Gastroesophageal sphincter (tissue), 4 donors: Measurements from ENCODE around the gene RAB6B. TPM values are rescaled to one million over a fixed set of nuclear protein-coding genes. Genes with fewer than 3 reads are reported as not detected.

Experiments used
- ATAC-seq: fragments of 150-250 bp; one replicate; pipeline ENCODE4 v1.9.1; 2016; ENCODE audit warnings: mild to moderate bottlenecking, moderate library complexity
- H3K27ac ChIP-seq, 4 donors: fragments of 200-600 bp; sonication (generic) in 3 of 4; 1 replicate in 3 of 4; 2 replicates in 1 of 4; pipeline ENCODE4 v1.5.1; 2016 to 2019
- H3K27me3 ChIP-seq: fragments of 200-600 bp; sonication (generic); one replicate; pipeline ENCODE4 v1.5.1; 2019
- H3K36me3 ChIP-seq, 2 donors: fragments of 200-600 bp; sonication (generic); one replicate each; pipeline ENCODE4 v1.5.1; 2019; ENCODE audit warnings: control low read depth in 1 of 2
- H3K4me1 ChIP-seq, 3 donors: fragments of 200-600 bp; sonication (generic); 1 replicate in 2 of 3; 2 replicates in 1 of 3; pipeline ENCODE4 v1.5.1; 2016 to 2019; ENCODE audit warnings: control low read depth in 2 of 3
- H3K4me3 ChIP-seq, 2 donors: fragments of 200-600 bp; sonication (generic); one replicate each; pipeline ENCODE4 v1.5.1; 2019; ENCODE audit warnings: mild to moderate bottlenecking in 1 of 2, moderate library complexity in 1 of 2
- H3K9me3 ChIP-seq, 3 donors: fragments of 200-600 bp; sonication (generic); one replicate each; pipeline ENCODE4 v1.5.1; 2017 to 2019; ENCODE audit warnings: control low read depth in 2 of 3
- EP300 ChIP-seq: sonication (generic); formaldehyde crosslinking; IDR thresholded peaks from one replicate; pipeline ENCODE4 v1.6.1; 2017; ENCODE audit warnings: antibody characterized with exemption, mild to moderate bottlenecking
- POLR2A ChIP-seq, 2 donors: fragments of 450-650 bp; IDR thresholded peaks; one replicate each; pipeline ENCODE4 v1.6.1; 2017; ENCODE audit warnings: antibody characterized with exemption in 2 of 2, mild to moderate bottlenecking in 2 of 2, moderate library complexity in 1 of 2
- POLR2AphosphoS5 ChIP-seq: sonication (generic); formaldehyde crosslinking; IDR thresholded peaks from one replicate; pipeline ENCODE4 v1.6.1; 2017; ENCODE audit warnings: antibody characterized with exemption
- WGBS, 2 donors: methylation state at CpG; one replicate each; pipeline ENCODE4 v1.1.5; 2018; ENCODE audit warnings: low coverage in 1 of 2; 5-methylcytosine and 5-hydroxymethylcytosine counted together
- total RNA-seq, 4 donors: library from RNA; depleted of rRNA; stranded (reverse); fragments of >200 nt; gene quantifications; one replicate each; pipeline ENCODE4 v1.1.0, GENCODE V29; 2016
- TF ChIP-seq, protein P1 (sequence below), 4 experiments: fragments of 200-600 bp in 2 of 4; fragments of 450-650 bp in 2 of 4; sonication (generic) in 1 of 4; IDR thresholded peaks; one replicate each; pipeline ENCODE4 v1.5.1; 2017 to 2019; ENCODE audit warnings: antibody characterized with exemption in 4 of 4, mild to moderate bottlenecking in 2 of 4, moderate library complexity in 2 of 4

Gene RAB6B
- total RNA-seq, 4 donors from 2014 or later: 5.0 to 16.1 (median 8.7) TPM

DNA sequence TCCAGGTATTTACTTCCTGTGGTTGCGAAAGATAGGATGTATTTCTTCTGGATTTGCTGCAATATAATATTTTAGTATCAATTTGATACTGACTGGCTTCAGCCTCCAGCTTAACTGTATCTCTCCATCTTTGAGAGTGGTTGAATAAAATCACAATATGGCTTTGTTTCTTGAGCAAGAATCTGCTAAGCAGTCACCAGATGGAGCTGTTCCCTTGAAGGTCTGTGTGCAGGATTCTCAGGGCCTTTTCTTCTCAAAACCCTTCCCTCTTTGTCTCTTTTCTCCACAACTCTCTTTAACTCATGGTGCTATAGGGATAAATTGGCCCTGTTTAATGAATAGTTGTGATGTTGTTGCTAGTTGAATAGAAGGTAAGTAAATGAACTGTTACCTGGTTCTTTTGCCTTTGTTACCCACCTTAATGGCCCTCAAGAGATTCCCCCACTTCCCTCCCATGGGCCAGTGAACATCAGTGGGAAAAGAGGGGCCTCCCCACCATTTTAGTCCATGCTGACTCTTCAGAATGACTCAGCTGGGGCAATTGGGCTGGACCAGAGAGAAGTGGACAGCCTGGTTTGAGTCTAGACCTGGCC lies 34.8 kb upstream of the RAB6B start:
- WGBS, 2 donors: 100% methylated on average over 1 of the region's 1 CpG; no CpG with 5 or more reads in 1 of the 2 donors
- H3K9me3 ChIP-seq: no peaks in the 10 kb centered on the region
- no peak for ATAC-seq
- peaks cover 0 to 18% (median 4%) of the 10 kb centered on the region in 3 donors for H3K4me1 ChIP-seq
- H3K4me3 ChIP-seq: no peak overlapping the region
- H3K27ac ChIP-seq: no peak overlapping the region
- TF ChIP-seq POLR2A (IDR thresholded peaks at IDR 0.05): no peak
- TF ChIP-seq, protein P1, sequence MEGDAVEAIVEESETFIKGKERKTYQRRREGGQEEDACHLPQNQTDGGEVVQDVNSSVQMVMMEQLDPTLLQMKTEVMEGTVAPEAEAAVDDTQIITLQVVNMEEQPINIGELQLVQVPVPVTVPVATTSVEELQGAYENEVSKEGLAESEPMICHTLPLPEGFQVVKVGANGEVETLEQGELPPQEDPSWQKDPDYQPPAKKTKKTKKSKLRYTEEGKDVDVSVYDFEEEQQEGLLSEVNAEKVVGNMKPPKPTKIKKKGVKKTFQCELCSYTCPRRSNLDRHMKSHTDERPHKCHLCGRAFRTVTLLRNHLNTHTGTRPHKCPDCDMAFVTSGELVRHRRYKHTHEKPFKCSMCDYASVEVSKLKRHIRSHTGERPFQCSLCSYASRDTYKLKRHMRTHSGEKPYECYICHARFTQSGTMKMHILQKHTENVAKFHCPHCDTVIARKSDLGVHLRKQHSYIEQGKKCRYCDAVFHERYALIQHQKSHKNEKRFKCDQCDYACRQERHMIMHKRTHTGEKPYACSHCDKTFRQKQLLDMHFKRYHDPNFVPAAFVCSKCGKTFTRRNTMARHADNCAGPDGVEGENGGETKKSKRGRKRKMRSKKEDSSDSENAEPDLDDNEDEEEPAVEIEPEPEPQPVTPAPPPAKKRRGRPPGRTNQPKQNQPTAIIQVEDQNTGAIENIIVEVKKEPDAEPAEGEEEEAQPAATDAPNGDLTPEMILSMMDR (IDR thresholded peaks at IDR 0.05): peak in 3 of 4 experiments; percentile 54 to 58 (median 57)
- no peaks in the 10 kb centered on the region for H3K36me3 ChIP-seq
- no peaks in the 10 kb centered on the region for H3K27me3 ChIP-seq

DNA sequence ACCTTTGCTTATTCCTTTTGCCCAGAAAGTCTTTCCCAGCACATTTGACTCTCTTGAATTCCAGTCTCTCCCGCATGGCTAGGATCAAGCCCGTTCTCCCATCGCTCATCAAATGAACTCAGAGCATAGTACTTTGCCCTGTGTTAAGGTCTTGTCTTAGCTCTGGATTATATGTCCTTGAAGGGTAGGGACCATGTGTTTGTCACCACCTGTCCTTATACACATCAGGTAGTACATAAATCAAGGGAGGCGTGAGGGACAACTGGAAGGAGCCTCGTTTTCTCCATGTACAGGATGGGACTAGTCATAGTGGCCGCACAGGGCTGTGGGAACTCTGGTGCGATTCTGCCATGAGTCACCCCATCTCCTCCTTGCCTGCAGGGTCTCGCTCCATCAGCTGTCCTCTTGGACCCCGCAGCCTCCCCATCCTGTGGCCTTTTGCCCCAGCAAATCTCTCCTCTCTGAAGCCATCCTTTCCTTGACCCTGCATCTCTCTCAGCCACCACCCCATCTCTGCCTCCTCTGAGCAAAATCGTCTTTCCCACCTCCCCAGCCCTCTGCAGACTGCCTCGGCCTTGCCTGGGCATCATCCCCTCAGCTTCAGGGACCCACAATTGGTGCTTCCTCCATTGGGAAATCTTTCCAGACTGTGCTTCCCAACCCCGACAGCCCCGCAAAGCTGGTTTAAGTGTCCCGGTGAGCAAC lies 33.4 kb upstream of the RAB6B start:
- H3K27ac ChIP-seq: no peak overlapping the region
- H3K27me3 ChIP-seq: no peaks in the 10 kb centered on the region
- WGBS, 2 donors: 82 to 90% methylated on average over 10 to 11 of the region's 14 CpGs
- H3K9me3 ChIP-seq: no peaks in the 10 kb centered on the region
- no peaks in the 10 kb centered on the region for H3K36me3 ChIP-seq
- peaks cover 0 to 18% (median 4%) of the 10 kb centered on the region in 3 donors for H3K4me1 ChIP-seq
- H3K4me3 ChIP-seq: no peak overlapping the region
- no peak for ATAC-seq
- TF ChIP-seq, protein P1 (IDR thresholded peaks at IDR 0.05): no peak
- TF ChIP-seq POLR2A (IDR thresholded peaks at IDR 0.05) (no peak), EP300 (no peak), POLR2AphosphoS5 (no peak)

DNA sequence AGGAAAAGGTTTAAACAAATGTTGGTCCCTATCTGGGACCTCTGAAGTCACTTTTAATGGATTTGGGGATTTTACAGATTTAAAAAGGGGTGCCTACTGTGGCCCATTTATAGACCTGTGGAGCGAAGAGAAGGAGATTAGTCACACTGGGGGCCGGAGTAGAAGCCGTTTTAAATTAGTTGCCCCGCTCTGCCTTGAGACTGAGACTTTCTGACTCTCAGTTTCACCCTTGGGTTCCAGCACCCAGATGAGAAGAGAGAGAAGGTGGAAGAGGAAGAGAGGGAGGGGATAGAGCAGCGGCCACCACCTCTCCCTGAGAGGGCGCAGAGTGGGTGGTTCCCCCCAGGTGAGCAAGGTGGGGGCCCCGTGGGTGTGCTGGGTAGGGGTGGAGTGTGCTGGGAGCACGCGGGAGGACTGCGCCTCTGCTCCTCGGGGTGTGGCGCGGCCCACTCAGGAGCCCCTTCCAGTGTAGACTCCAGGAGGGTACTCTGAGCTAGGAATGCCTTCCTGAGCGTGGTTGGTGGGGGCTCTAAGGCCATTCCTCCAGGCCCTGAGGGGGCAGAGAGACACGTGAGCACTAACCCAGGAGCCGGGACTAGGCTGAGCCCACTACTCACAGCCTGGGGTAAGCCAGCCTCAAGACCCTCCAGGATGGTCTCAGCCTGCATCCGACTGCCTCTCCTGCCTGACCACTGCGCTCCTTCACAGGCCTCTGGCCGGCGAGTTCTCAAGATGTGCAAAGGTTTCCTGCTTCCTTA lies 32.6 kb upstream of the RAB6B start:
- no peak for TF ChIP-seq POLR2A (IDR thresholded peaks at IDR 0.05)
- TF ChIP-seq POLR2AphosphoS5: no peak
- no peak for TF ChIP-seq EP300
- TF ChIP-seq, protein P1 (IDR thresholded peaks at IDR 0.05): no peak
- Histone ChIP-seq H3K27me3 (no peaks in the 10 kb centered on the region), H3K4me1 (peaks cover 0 to 18% (median 4%) of the 10 kb centered on the region in 3 donors), H3K9me3 (no peaks in the 10 kb centered on the region), H3K27ac (no peak overlapping the region), H3K4me3 (peak overlapping the region in 1 of 2 donors; percentile 66), H3K36me3 (no peaks in the 10 kb centered on the region)
- ATAC-seq: no peak
- 73 to 83% methylated on average over 9 to 13 of the region's 20 CpGs for WGBS, 2 donors

DNA sequence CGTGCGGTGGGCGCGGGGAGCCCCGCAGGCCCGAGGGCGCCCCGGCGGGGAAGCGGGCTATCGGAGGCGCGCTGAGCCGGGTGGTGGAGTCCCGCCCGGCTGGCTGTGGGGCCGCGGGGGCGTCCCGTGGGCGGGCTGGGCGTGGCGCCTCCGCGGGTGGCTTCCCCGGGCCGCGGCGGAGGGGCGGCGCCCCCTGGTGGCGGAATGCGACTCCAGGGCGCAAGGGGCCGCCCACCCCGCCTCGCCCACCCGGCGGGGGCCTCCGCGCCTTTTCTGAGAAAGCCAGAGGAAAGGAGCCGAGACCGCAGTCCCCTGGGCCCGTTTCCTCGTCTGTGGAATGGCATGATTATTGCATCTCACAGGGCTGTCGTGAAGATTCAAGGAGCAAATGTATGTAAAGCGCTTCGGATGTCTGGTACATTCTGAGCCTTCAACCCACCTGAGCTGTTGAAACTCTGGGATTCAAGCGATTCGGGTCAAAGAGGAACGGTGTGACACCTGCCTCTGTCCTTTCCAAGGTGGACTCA lies 31.9 kb upstream of the RAB6B start:
- Histone ChIP-seq H3K4me3 (peak overlapping the region; percentile 37 to 66), H3K4me1 (peaks cover 0 to 18% (median 4%) of the 10 kb centered on the region in 3 donors), H3K36me3 (no peaks in the 10 kb centered on the region), H3K27me3 (no peaks in the 10 kb centered on the region), H3K9me3 (no peaks in the 10 kb centered on the region), H3K27ac (peak overlapping the region in 1 of 4 donors; percentile 30)
- ATAC-seq: peak; percentile 81
- WGBS, 2 donors: 18 to 20% methylated on average over 1 to 3 of the region's 51 CpGs
- TF ChIP-seq, protein P1 (IDR thresholded peaks at IDR 0.05): peak in 3 of 4 experiments; percentile 83 to 88 (median 85)
- TF ChIP-seq POLR2AphosphoS5: no peak
